GM10266 (cell line): ENCODE data around the gene EHMT1.

Source experiments
- DNase-seq: peaks from one replicate; pipeline ENCODE4 v3.0.0; 2012; ENCODE audit errors: extremely low spot score
- CTCF ChIP-seq: IDR thresholded peaks from 2 replicates; pipeline ENCODE4 v1.5.1; 2012; ENCODE audit warnings: mild to moderate bottlenecking, low read depth; ENCODE audit not compliant: control insufficient read depth, insufficient read depth; ENCODE audit errors: missing control alignments

Gene EHMT1

GRCh38 chr9:137640862-137641261 lies 22.1 kb downstream of the EHMT1 start:
- TF ChIP-seq CTCF = no peak
- no peak for DNase-seq

- no peak for DNase-seq
- TF ChIP-seq CTCF = no peak
Observed at GRCh38 chr9:137642118-137642601, 23.4 kb downstream of the EHMT1 start.

- TF ChIP-seq CTCF = no peak
- DNase-seq = no peak
Observed at GRCh38 chr9:137642892-137643291, 24.1 kb downstream of the EHMT1 start.

GRCh38 chr9:137643921-137644320 lies 25.1 kb downstream of the EHMT1 start:
- TF ChIP-seq CTCF = no peak
- no peak for DNase-seq

GRCh38 chr9:137645211-137645610 lies 26.4 kb downstream of the EHMT1 start:
- no peak for DNase-seq
- no peak for TF ChIP-seq CTCF

- DNase-seq = no peak
- no peak for TF ChIP-seq CTCF
Observed at GRCh38 chr9:137646341-137646740, 27.5 kb downstream of the EHMT1 start.

GRCh38 chr9:137647096-137647714 lies 28.4 kb downstream of the EHMT1 start:
- no peak for TF ChIP-seq CTCF
- no peak for DNase-seq
